Measurements from ENCODE around the gene VEZT.
"Not testable (repeated sequence)": the region's sequence is repeated elsewhere in the genome, so short reads cannot be mapped to it uniquely, and the experiment has no call there.

The VEZT gene

DNA sequence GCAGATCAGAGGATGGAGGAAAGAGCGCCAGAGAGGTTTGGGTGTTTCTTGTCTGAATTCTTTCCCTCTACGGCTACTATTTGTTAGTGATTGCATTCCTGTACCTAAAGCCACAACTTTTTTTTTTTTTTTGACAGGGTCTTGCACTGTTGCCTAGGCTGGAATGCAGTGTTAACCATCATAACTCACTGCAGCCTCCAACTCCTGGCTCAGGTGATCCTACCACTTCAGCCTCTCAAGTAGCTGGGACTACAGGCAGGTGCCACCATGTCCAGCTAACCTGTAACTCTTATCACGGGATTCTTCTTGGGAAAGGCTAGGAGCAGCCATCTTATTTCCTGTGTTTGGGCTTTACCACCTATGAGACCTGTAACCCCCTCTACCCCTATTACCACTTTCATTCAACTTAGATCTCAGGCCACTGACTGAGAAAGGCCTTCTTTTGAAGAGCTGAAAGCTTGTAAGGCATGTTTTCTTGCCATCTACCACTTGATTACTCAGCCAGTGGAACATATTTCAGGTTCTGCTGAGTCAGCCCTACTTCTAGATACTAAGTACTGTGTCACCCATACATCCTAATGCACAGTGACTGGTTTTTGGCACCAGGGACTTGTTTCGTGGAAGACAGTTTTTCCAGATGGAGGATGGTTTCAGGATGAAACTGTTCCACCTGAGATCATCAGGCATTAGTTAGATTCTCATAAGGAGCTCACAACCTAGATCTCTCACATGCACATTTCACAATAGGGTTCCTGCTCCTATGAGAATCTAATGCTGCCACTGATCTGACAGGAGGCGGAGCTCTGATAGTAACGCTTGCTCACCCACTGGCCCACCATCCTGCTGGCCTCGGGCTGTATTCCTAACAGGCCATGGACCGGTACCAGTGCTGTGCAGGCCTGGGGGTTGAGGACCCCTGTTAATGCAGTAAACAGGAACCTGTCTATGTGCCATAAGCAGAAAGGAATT is 6.9 kb downstream of the VEZT start:
- no peak for DNase-seq (ENCODE audit: low read depth)

DNA sequence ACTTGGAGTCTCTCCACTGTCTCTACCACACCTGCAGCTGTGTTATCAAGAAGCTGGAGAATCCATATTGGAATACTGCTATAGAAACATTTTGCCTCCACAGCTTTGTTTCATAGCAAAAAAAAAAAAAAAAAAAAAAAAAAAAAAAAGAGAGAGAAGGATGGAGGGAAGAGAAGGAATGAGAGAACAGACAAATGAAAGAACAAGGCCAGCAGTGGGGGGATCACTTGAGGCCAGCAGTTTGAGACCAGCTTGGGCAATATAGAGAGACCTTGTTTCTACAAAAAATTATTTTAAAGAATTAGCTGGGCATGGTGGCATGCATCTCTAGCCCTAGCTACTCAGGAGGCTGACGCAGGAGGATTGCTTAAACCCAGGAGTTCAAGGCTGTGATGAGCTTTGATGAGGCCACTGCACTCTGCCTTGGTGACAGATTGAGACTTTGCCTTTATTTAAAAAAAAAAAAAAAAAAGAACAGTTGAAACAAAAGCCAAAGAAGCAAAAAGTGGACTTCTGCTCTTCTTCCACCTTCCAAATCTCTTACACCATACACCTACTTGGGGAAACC is 8.1 kb downstream of the VEZT start:
- no peak for DNase-seq (ENCODE audit: low read depth)

DNA sequence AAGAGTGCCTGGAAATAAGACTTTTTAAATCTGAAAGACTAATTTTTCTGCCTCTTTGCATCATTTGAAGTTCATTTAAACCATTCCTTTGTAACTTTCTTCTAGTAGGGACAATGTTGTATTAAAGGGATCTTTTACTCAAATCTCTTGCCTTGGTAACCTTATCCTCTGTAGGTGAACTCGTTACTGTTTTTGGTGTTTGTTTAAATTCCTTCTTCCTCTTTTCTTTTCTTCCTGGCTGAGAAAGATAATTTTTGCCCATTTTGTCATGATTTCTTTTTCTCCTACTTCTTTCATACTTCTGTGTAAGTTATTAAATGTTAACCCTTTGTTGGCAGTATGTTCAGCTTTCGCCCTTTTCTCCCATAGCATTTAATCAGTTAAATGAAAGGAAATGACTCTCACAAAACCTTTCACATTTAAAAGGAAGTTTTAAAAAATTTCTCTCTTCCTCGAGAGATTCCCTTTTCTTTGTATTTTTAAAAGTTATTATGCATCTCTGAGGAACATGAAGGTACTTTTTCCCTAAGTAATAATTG is 10.3 kb downstream of the VEZT start:
- DNase-seq (ENCODE audit: low read depth) = no peak

DNA sequence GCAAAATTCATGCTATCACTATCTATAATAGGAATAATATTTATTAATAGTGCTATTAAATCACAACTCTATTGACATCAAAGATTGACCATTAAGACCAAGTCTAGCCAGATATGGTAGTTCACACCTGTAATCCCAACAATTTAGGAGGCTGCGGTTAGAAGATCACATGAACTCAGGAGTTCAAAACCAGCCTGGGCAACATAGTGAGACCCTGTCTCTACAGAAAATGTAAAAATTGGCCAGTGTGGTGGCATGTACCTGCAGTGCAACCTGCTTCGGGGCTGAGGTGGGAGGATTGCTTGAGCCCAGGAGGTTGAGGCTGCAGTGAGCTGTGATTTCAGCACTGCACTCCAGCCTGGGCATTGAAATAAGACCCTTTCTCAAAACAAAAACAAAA is 11.0 kb downstream of the VEZT start:
- no peak for DNase-seq (ENCODE audit: low read depth)

DNA sequence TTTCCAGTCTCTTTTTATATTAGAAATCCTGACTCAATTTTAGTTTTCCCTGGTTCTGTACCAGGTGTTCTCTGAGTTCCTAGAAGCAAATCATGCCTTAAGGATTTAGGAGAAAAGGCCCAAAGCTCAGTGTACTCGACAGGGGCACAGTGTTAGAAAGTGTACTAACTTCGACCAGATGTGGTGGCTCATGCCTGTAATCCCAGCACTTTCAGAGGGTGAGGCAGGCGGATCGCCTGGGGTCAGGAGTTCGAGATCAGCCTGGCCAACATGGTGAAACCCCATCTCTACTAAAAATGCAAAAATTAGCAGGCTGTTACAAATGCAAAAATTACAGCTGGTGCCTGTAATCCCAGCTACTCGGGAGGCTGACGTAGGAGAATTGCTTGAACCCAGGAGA is 12.0 kb downstream of the VEZT start:
- DNase-seq (ENCODE audit: low read depth) = no peak

DNA sequence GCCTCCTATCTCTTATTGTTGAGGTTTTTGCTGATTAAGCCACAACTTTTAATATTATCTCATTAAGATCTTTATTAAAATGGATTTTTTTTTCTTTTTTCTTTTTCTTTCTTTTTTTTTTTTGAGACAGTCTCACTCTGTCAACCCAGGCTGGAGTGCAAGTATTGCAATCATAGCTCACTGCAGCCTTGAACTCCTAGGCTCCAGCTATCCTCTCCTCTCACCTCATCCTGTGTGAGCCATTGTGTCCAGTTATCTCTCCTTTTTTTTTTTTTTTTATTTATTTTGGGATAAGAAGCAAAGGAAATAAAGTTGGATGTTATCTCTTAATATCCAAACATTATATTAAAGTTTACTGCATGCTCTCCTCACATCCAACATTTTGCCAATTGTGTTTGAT is 12.7 kb downstream of the VEZT start:
- DNase-seq (ENCODE audit: low read depth) = no peak

DNA sequence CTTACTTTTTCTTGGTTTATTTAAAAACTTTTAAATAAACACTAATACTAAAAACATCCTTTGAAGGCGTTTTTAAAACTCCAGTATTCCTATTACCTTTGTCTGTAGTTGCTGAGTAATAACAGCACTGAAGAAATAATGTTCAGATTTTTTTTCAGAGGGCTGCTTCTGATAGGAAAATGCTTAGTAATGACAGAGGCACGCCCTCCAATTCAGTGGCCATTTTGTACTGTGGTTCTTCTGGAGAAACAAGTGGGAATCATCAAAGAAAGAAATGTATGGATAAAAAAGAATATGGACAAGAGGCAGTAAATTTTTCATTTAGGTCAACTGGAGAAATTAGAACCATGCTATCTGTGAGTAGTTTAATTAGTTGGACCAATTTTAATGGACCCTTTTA is 13.6 kb downstream of the VEZT start:
- no peak for DNase-seq (ENCODE audit: low read depth)

DNA sequence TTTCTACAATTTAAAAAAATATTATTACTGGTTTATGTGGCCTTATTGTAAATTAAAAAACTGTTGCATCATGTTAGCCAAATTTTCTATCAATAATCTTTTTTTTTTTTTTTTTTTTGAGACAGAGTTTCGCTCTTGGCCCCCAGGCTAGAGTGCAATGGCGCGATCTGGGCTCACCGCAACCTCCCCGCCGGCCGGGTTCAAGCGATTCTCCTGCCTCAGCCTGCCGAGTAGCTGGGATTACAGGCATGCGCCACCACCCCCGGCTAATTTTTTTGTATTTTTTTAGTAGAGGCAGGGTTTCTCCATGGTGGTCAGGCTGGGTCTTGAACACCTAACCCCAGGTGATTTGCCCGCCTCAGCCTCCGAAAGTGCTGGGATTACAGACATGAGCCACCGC is 16.6 kb downstream of the VEZT start:
- not testable (repeated sequence) for DNase-seq (ENCODE audit: low read depth)

DNA sequence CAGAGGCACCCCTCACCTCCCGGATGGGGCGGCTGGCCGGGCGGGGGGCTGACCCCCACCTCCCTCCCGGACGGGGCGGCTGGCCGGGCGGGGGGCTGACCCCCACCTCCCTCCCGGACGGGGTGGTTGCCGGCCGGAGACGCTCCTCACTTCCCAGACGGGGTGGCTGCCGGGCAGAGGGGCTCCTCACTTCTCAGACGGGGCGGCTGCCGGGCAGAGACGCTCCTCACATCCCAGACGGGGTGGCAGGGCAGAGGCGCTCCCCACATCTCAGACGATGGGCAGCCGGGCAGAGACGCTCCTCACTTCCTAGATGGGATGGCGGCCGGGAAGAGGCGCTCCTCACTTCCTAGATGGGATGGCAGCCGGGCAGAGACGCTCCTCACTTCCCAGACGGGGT is 18.0 kb downstream of the VEZT start:
- not testable (repeated sequence) for DNase-seq (ENCODE audit: low read depth)

DNA sequence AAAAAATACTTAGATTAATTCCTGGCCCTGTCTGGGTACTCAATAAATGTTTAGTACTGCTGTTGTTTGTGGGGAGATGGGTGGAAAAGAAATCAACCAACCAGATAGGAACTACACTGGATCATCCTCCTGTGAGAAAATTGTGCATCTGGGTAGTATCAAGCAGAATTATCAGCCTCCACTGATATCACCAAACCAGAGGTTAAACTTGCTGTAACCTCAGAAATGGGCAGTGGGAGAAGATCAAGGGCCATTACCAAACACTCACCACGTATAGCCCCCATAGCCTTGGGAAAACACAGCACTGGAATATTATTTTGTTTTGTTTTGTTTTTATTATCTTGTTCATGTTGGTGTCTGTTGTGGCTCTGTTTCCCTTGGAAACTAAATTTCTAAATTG is 19.7 kb downstream of the VEZT start:
- no peak for DNase-seq (ENCODE audit: low read depth)

DNA sequence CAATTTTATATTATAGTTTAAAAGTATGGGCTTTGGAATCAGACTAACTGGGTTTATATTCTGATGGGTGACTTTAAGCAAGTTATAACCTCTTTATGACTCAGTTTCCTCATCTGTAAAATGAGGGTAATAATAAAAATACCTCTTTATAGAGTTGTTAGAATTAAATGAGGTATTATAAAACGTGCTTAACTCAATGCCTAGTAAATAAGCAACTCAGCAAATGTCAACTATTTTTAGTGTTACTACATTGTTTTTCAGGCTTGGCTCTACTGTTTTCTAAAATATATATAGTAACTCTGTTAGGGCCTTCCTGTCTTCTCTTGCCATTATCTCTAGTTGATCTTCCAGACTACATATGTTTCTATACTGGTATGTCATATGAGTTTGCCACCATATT is 20.5 kb downstream of the VEZT start:
- no peak for DNase-seq (ENCODE audit: low read depth)

DNA sequence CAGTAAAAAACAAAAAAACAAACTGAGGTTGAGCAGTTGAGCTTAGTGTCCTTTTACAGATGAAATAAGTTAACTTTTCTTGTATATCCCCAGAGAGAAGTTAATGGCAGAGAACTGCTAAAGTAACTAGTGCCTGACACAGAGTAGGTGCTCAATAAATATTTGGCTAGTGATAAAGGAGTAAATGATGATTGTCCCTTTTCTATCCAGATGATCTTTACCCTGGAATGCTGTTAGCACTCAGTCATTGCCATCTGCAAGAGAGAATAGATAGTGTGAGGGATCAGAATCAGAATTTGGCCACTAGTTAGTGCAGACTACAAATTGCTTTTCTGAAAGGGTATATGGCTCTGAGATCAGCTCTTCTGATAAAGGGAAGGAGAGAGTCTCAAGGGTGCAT is 21.6 kb downstream of the VEZT start:
- no peak for DNase-seq (ENCODE audit: low read depth)

DNA sequence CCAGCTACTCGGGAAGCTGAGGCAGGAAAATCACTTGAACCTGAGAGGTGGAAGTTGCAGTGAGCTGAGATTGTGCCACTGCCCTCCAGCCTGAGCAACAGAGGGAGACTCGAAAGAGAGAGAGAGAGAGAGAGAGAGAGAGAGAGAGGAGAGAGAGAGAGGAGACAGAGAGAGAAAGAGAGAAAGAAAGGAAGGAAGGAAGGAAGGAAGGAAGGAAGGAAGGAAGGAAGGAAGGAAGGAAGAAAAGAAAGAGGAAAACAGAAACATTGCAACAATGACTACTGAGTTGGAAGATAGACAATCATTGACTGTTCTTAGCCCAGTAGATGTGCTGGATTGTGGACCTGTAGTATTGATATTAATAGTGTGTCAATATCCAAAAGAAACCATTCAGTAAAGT is 22.2 kb downstream of the VEZT start:
- DNase-seq (ENCODE audit: low read depth) = not testable (repeated sequence)

DNA sequence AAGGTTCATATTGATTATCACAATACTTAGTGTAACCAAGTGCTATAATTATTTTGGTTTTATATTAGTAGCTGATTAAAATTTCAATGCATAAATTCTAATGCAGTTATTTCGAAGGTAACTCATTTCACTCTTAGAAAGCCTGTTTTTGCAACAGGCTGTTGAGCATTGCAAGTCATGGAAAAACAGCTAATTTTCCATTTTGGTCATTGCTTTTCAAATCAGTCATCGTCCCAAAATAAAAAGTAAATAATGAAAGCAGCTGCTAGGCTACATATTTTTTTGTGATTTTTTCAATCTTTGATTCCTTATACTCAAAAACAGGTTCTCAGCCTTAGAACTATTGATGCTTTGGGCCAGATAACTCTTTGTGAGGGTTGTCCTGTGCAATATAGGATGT is 22.9 kb downstream of the VEZT start:
- no peak for DNase-seq (ENCODE audit: low read depth)

DNA sequence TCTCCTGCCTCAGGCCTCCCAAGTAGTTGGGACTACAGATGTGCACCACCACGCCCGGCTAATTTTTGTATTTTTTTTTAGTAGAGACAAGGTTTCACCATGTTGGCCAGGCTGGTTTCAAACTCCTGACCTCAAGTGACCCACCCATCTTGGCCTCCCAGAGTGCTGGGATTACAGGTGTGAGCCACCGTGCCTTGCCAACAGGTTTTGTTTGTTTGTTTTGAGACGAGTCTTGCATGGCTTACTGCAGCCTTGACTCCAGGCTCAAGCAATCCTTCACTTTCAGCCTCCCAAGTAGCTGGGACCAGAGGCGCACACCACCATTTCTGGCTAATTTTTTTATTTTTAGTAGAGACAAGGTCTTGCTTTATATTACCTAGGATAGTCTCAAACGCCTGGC is 23.5 kb downstream of the VEZT start:
- not testable (repeated sequence) for DNase-seq (ENCODE audit: low read depth)

DNA sequence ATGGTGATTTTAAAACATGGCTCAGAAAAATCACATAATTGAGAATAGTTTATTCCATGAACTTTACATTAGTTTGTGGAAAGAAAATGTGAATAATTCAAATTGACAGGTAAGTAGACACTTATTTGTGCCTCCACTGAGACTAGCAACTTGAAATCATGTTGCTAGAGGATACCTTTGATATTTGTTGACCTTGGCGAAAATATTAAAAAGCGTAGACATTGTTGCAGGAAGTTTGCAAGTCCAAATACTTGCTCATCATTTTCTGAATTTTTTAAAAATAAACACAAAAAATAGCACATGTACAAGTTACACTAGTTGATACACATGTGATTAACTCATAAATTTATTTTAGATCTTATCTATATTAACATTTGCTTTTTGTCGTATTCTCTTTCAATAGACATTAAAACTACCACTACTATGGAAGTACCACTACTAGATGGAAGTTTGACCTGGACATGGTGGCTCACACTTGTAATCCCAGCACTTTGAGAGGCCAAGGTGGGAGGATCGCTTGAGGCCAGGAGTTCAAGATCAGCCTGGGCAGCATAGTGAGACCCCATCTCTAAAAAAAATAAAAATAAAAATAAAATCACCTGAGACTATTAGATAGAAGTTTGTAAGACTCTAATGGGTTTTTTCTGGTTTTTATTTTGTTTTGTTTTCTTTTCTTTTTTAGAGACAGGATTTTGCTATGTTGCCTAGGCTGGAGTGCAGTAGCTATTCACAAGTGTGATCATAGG is 24.3 kb downstream of the VEZT start:
- no peak for DNase-seq (ENCODE audit: low read depth)

DNA sequence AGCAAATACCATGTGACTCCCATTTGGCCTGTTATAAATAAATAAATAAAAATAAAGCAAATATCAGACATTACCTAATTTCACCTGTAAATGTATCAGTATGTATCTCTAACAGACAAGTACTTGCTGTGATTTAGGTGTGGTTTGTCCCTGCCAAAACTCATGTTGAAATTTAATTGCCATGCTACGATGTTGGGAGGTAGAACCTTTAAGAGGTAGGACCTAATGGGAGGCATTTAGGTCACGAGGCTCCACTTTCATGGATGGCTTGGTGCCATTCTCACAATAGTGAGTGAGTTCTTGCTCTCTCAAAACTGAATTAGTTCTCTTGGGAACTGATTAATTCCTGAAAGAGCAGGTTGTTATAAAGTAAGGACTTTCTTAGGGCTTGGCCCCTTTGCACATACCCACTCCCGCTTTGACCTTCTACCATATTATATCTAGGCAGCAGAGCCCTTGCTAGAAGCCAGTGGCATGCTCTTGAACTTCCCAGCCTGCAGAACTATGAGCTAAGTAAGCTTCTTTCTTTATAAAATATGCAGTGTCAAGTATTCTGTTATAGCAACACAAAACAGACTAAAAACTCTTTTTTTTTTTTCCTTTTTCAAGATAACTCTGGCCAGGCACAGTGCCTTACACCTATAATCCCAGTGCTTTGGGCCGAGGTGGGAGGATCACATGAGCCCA is 26.0 kb downstream of the VEZT start:
- DNase-seq (ENCODE audit: low read depth) = no peak

DNA sequence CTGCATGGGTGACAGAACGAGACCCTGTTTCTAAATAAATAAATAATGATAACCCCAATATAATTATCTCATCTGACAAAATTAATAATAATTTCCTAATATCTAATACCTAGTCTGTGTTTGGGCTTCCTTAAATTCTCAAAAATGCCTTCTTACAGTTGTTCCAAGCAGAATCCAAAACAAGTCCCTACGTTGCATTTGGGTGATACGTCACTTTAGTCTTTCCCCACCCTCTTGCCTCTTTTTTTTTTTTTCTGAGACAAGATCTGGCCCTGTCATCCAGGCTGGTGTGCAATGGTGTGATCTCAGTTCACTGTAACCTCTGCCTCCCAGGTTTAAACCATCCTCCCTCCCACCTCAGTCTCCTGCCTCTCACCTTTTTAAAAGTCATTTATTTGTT is 26.7 kb downstream of the VEZT start:
- no peak for DNase-seq (ENCODE audit: low read depth)

DNA sequence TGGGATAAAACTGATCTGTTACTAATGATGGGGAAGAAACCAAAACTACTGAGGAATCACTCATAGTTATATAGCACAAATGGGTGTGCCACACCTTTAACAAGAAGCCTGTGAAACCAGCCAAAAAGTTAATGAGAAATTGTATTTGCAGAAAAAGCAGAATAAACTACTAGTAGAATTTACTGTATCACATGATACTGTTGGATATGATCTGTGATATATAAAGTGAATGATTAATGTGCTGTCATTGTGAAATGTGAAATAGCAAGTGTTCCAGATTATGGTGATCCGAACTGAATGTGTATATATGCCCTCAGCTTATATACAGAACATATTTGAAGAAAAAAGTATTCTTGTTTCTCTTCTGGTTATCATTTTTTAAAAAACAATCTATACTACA is 30.5 kb downstream of the VEZT start:
- no peak for DNase-seq (ENCODE audit: low read depth)

DNA sequence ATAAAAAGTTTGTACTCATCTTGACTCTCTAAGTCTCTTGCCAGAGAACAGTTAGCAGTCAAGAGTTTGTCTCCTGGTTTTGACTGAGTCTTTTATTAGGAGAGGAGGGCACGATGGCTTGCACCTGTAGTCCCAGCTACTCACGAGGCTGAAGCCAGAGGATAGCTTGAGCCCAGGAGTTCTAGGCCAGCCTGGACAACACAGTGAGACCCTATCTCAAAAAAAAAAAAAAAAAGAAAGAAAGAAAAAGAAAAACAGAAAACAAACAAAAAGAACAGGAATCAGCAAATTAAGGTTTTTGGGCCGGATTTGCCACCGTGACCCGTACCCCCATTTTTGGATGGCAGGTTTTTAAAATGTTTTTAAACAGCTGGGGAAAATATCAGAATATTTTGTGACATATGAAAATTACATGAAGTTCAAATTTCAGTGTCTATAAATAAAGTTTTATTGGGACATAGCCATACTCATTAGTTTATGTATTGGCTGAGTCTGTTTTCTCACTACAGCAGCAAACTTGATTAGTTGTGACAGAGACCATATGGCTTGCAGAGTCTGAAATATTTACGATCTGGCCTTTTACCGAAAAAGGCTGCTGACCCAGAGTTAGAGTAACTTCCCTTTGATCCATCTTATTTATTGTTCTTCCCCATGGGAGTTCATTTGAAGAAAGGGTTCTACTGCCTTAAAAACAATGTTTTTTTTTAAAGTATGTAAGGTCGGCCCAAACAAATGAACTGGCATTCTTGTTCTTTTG is 31.2 kb downstream of the VEZT start:
- no peak for DNase-seq (ENCODE audit: low read depth)

DNA sequence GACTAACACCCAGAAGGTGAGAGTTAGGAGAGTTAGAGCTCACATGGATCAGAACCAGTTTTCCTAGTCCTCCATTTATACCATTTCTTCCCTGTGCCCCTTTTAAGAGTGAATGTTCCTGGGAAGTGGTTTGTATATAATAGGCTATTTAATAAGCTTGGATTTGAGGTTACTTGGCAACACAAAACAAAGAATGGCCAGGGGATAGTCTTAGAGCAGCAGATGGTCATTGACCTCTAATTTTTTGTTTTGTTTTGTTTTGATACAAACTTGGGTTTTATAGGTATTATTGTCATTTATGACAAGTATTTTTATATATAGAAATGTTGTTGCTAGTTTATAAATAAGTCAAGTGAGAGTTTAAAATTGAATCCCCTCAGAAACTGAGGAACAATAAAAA is 35.8 kb downstream of the VEZT start:
- DNase-seq (ENCODE audit: low read depth) = no peak
